Endodermal cell (in vitro differentiated cells): ENCODE data around the gene SEMA4B. TPM values are rescaled to one million over a fixed set of nuclear protein-coding genes. Genes with fewer than 3 reads are reported as not detected.
A peak's percentile ranks its signal among the peaks of the same experiment; 100 is the strongest.
"Not testable (repeated sequence)": the region's sequence is repeated elsewhere in the genome, so short reads cannot be mapped to it uniquely, and the experiment has no call there.

Source experiments
- DNase-seq: peaks from one replicate; pipeline ENCODE4 v3.0.0-alpha.2; 2017
- H3K27ac ChIP-seq: 2 replicates; pipeline ENCODE4 v1.5.1; 2013; ENCODE audit warnings: mild to moderate bottlenecking, low read depth, low read length, moderate library complexity
- H3K27me3 ChIP-seq: 2 replicates; pipeline ENCODE4 v1.6.1; 2013; ENCODE audit warnings: mild to moderate bottlenecking, low read length, moderate library complexity; ENCODE audit not compliant: insufficient read depth, control insufficient read depth, poor library complexity, severe bottlenecking
- H3K36me3 ChIP-seq: 2 replicates; pipeline ENCODE4 v1.7.0; 2013; ENCODE audit warnings: mild to moderate bottlenecking, low read length, moderate library complexity; ENCODE audit not compliant: control insufficient read depth, insufficient read depth
- H3K4me1 ChIP-seq: one replicate; pipeline ENCODE4 v1.7.0; 2013; ENCODE audit warnings: low read length; ENCODE audit not compliant: control insufficient read depth, insufficient read depth
- H3K4me3 ChIP-seq: 2 replicates; pipeline ENCODE4 v1.5.1; 2013; ENCODE audit warnings: mild to moderate bottlenecking, low read length, moderate library complexity
- H3K9ac ChIP-seq: 2 replicates; pipeline ENCODE4 v1.6.1; 2013; ENCODE audit warnings: mild to moderate bottlenecking, low read length, moderate library complexity; ENCODE audit not compliant: poor library complexity, severe bottlenecking; ENCODE audit errors: extremely low read depth
- H3K9me3 ChIP-seq: 2 replicates; pipeline ENCODE4 v1.6.1; 2013; ENCODE audit warnings: mild to moderate bottlenecking, low read length, moderate library complexity; ENCODE audit not compliant: control insufficient read depth
- H3K27ac Mint-ChIP-seq: 2 replicates; pipeline ENCODE4 v1.8.0; 2020; ENCODE audit warnings: mixed read lengths
- H3K27me3 Mint-ChIP-seq: 2 replicates; pipeline ENCODE4 v1.8.0; 2021; ENCODE audit warnings: mild to moderate bottlenecking, mixed read lengths; ENCODE audit not compliant: insufficient read depth
- H3K36me3 Mint-ChIP-seq: 2 replicates; pipeline ENCODE4 v1.8.0; 2020; ENCODE audit warnings: low read depth, mixed read lengths
- H3K4me1 Mint-ChIP-seq: 2 replicates; pipeline ENCODE4 v1.8.0; 2020; ENCODE audit warnings: mixed read lengths
- H3K4me3 Mint-ChIP-seq: 2 replicates; pipeline ENCODE4 v1.8.0; 2020; ENCODE audit warnings: mild to moderate bottlenecking, moderate library complexity, mixed read lengths
- H3K9me3 Mint-ChIP-seq: 2 replicates; pipeline ENCODE4 v1.8.0; 2020; ENCODE audit warnings: mild to moderate bottlenecking, mixed read lengths
- CTCF ChIP-seq: fragments of 200-600 bp; sonication (generic); conservative IDR thresholded peaks from 2 replicates; pipeline ENCODE4 v1.5.0; 2021; ENCODE audit warnings: antibody characterized with exemption, mild to moderate bottlenecking
- WGBS, 2 experiments: methylation state at CpG; one replicate each; pipeline versions ENCODE4 v1.1.5 to v1.1.7; 2013; ENCODE audit warnings: missing lambda C conversion rate in 2 of 2, mixed read lengths in 1 of 2; ENCODE audit not compliant: insufficient coverage in 1 of 2, insufficient read length in 1 of 2; 5-methylcytosine and 5-hydroxymethylcytosine counted together
- total RNA-seq, 2 donors: library from RNA; stranded (reverse); fragmentation: NEBNext Ultra II Directional in 1 of 2; extraction: Animal tissue kit (Norgen Biotek cat#: 25700) in 1 of 2; gene quantifications; 2 replicates in 1 of 2; 3 replicates in 1 of 2; pipeline ENCODE4 v1.2.1, GENCODE V29; 2021

Gene SEMA4B
- total RNA-seq, 2 donors from 2014 or later = 25.1 to 33.1 TPM

DNA sequence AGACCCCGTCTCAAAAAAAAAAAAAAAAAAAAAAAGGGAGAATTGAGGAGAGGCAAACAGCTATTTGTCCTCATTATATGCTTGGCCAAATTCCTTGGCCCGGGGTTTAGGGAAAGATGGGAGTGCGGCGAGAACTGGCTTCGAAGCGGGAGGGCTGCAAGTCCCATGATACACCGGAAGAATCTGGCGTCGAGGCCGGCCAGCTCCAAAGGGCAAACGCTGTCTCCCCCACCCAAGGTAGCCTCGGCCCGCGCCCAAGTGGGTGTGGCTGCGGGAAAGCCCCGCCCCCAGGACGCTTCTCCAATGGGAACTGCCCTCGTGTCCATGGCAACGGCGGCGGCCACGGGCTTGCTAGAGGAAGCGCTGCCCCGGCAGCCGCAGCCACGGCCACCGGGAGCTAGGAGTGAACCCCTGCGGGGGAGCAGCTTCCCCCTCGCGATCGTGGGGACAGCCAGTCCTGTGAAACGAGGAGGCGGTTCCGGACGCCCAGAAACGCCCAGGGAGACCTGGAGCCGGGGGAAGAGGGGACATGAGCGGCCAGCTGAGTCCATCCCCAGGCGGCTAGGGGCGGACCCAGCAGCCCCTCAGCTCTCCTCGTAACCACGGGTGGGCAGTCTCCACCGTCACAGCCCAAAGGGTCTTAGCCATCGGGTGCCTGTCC lies 48.2 kb downstream of the SEMA4B start, which contains the start of gene TTLL13:
TSS of gene TTLL13 (plus strand) at position 354 of the 661 bp plus-strand sequence. CDS start 1,075 bp downstream, outside the sequence.
- no peaks in the 10 kb centered on the region for H3K4me1 Mint-ChIP-seq
- H3K9me3 Mint-ChIP-seq = no peaks in the 10 kb centered on the region
- peaks cover 19% of the 10 kb centered on the region for H3K27me3 Mint-ChIP-seq
- Histone ChIP-seq H3K27me3 (peaks cover 9% of the 10 kb centered on the region), H3K36me3 (no peaks in the 10 kb centered on the region), H3K4me1 (no peaks in the 10 kb centered on the region), H3K27ac (no peak within 1 kb of the TSS), H3K9ac (peak within 1 kb of the TSS; percentile 47), H3K4me3 (peak within 1 kb of the TSS; percentile 82), H3K9me3 (no peaks in the 10 kb centered on the region)
- H3K4me3 Mint-ChIP-seq = peak within 1 kb of the TSS; percentile 63
- peak; percentile 99 for DNase-seq
- no peak within 1 kb of the TSS for H3K27ac Mint-ChIP-seq
- no peaks in the 10 kb centered on the region for H3K36me3 Mint-ChIP-seq
- TF ChIP-seq CTCF = no peak
- 2 to 4% methylated on average over 19 to 44 of the region's 44 CpGs for WGBS, 2 experiments

DNA sequence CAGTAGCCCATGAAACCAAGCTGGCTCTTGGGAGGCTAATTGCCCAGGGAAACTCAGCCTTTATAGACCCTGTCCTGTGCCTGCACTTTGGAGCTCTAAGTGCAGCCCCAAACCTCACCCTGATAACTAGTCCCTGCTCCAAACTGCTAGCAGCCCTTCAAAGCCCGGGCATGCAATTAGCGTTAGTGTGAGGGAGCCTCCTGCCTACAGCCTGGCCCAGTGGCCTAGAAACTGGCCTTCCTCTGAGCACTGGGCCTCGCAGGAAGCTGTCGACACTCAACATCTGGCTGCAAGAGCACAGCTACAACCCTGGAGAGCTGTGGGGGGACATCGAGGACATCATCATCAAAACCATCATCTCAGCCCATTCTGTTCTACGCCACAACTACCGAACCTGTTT lies 56.6 kb downstream of the SEMA4B start:
- H3K4me3 Mint-ChIP-seq = no peak overlapping the region
- Histone ChIP-seq H3K4me3 (no peak overlapping the region), H3K36me3 (no peaks in the 10 kb centered on the region), H3K27me3 (no peaks in the 10 kb centered on the region), H3K9me3 (no peaks in the 10 kb centered on the region), H3K9ac (no peak overlapping the region), H3K27ac (no peak overlapping the region), H3K4me1 (no peaks in the 10 kb centered on the region)
- H3K27ac Mint-ChIP-seq = no peak overlapping the region
- no peaks in the 10 kb centered on the region for H3K9me3 Mint-ChIP-seq
- no peak for DNase-seq
- peaks cover 15% of the 10 kb centered on the region for H3K27me3 Mint-ChIP-seq
- no peaks in the 10 kb centered on the region for H3K4me1 Mint-ChIP-seq
- H3K36me3 Mint-ChIP-seq = no peaks in the 10 kb centered on the region
- 92 to 96% methylated on average over 4 to 7 of the region's 7 CpGs for WGBS, 2 experiments
- no peak for TF ChIP-seq CTCF

DNA sequence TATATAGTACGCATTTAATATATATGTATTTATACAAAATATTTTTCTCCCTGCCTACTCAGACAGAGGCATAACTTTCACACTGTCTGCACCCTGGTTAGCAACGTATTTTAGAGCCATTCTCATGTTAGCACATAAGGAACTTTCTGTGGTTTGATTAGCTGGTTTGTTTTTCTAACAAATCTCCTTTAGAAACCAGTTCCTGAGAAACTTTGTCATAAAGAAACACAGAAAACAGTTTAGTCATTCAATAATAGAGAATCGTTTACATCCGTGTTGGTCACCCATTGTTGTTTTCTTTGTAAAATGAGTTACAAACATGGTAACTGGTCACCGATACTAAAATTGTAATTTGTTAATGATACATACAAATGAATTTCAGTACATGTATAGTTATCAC lies 58.4 kb downstream of the SEMA4B start:
- no peaks in the 10 kb centered on the region for H3K9me3 Mint-ChIP-seq
- no peak for TF ChIP-seq CTCF
- Histone ChIP-seq H3K9me3 (no peaks in the 10 kb centered on the region), H3K4me1 (no peaks in the 10 kb centered on the region), H3K27me3 (no peaks in the 10 kb centered on the region), H3K36me3 (no peaks in the 10 kb centered on the region), H3K4me3 (no peak overlapping the region), H3K9ac (no peak overlapping the region), H3K27ac (no peak overlapping the region)
- WGBS, 2 experiments = 93% methylated on average over 4 of the region's 5 CpGs; no CpG with 5 or more reads in 1 of the 2 experiments
- H3K4me3 Mint-ChIP-seq = no peak overlapping the region
- H3K36me3 Mint-ChIP-seq = no peaks in the 10 kb centered on the region
- H3K4me1 Mint-ChIP-seq = peaks cover 2% of the 10 kb centered on the region
- H3K27ac Mint-ChIP-seq = no peak overlapping the region
- no peak for DNase-seq
- H3K27me3 Mint-ChIP-seq = peaks cover 12% of the 10 kb centered on the region

GRCh38 chr15:90260731-90261130 lies 59.6 kb downstream of the SEMA4B start:
- DNase-seq = not testable (repeated sequence)
- 81 to 90% methylated on average over 3 to 5 of the region's 6 CpGs for WGBS, 2 experiments

More at GRCh38 chr15:90260731-90261130, 59.6 kb downstream of the SEMA4B start:
- not testable (repeated sequence) for H3K9me3 ChIP-seq, H3K4me1 ChIP-seq, H3K4me3 ChIP-seq, H3K27me3 ChIP-seq, H3K4me3 Mint-ChIP-seq, H3K27ac Mint-ChIP-seq, H3K9ac ChIP-seq, H3K4me1 Mint-ChIP-seq, H3K27ac ChIP-seq, H3K27me3 Mint-ChIP-seq, H3K9me3 Mint-ChIP-seq, H3K36me3 ChIP-seq, H3K36me3 Mint-ChIP-seq
